ENCODE measurements around the gene AK5.

The AK5 gene

GRCh38 chr1:77279929-77280328 lies 1.9 kb upstream of the AK5 start:
- ATAC-seq: no peak
- no peak for TF ChIP-seq GLIS3 (CRISPR knock-in tag; IDR thresholded peaks at IDR 0.05)
- no peak for TF ChIP-seq ZC3H10 (CRISPR knock-in tag; IDR thresholded peaks at IDR 0.05)
- TF ChIP-seq ZFP30 (CRISPR knock-in tag; IDR thresholded peaks at IDR 0.05): no peak
- TF ChIP-seq, protein P1, sequence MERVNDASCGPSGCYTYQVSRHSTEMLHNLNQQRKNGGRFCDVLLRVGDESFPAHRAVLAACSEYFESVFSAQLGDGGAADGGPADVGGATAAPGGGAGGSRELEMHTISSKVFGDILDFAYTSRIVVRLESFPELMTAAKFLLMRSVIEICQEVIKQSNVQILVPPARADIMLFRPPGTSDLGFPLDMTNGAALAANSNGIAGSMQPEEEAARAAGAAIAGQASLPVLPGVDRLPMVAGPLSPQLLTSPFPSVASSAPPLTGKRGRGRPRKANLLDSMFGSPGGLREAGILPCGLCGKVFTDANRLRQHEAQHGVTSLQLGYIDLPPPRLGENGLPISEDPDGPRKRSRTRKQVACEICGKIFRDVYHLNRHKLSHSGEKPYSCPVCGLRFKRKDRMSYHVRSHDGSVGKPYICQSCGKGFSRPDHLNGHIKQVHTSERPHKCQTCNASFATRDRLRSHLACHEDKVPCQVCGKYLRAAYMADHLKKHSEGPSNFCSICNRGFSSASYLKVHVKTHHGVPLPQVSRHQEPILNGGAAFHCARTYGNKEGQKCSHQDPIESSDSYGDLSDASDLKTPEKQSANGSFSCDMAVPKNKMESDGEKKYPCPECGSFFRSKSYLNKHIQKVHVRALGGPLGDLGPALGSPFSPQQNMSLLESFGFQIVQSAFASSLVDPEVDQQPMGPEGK (CRISPR knock-in tag; IDR thresholded peaks at IDR 0.05; ENCODE audit: borderline replicate concordance): no peak
- TF ChIP-seq ARNTL (CRISPR knock-in tag; IDR thresholded peaks at IDR 0.05; ENCODE audit: borderline replicate concordance, low read depth): no peak
- TF ChIP-seq CREB5 (CRISPR knock-in tag; IDR thresholded peaks at IDR 0.05; ENCODE audit: low read depth): no peak
- no peak for TF ChIP-seq ZFP3 (CRISPR knock-in tag; IDR thresholded peaks at IDR 0.05)
- TF ChIP-seq, protein P2, sequence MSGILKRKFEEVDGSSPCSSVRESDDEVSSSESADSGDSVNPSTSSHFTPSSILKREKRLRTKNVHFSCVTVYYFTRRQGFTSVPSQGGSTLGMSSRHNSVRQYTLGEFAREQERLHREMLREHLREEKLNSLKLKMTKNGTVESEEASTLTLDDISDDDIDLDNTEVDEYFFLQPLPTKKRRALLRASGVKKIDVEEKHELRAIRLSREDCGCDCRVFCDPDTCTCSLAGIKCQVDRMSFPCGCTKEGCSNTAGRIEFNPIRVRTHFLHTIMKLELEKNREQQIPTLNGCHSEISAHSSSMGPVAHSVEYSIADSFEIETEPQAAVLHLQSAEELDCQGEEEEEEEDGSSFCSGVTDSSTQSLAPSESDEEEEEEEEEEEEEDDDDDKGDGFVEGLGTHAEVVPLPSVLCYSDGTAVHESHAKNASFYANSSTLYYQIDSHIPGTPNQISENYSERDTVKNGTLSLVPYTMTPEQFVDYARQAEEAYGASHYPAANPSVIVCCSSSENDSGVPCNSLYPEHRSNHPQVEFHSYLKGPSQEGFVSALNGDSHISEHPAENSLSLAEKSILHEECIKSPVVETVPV (CRISPR knock-in tag; IDR thresholded peaks at IDR 0.05): no peak
- no peak for TF ChIP-seq OSR1 (CRISPR knock-in tag; IDR thresholded peaks at IDR 0.05)
- no peak for TF ChIP-seq CSDC2 (CRISPR knock-in tag; IDR thresholded peaks at IDR 0.05)
- no peak for TF ChIP-seq ZNF565 (CRISPR knock-in tag; conservative IDR thresholded peaks at IDR 0.05; ENCODE audit: low read depth)
- no peak for TF ChIP-seq SNAI2 (CRISPR knock-in tag; IDR thresholded peaks at IDR 0.05)
- no peak for TF ChIP-seq ISL1 (CRISPR knock-in tag; IDR thresholded peaks at IDR 0.05)
- TF ChIP-seq ZNF8 (CRISPR knock-in tag; IDR thresholded peaks at IDR 0.05): no peak
- no peak for TF ChIP-seq TOX (CRISPR knock-in tag; IDR thresholded peaks at IDR 0.05; ENCODE audit: borderline replicate concordance)
- TF ChIP-seq ZNF70 (CRISPR knock-in tag; IDR thresholded peaks at IDR 0.05): no peak

DNA sequence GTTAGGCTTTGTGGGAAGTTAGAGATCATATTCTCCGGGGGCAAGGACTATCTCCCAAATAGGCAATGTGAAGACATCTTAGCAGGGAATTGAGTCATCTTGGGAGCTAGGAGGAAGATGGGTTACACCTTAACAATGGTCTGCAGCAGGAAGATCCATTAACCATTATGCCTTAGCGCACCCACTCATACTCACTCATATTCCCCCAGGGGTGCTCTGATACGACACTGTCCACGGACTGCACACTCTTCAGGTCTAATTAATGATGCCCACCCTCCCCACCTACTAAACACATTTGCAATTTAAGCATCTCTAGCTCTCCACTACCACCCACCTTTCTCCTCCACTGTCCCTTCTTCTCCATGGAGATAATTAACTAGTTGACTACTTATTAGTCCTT lies 857 bp upstream of the AK5 start:
- TF ChIP-seq ZFP3 (CRISPR knock-in tag; IDR thresholded peaks at IDR 0.05): no peak
- no peak for TF ChIP-seq ZFP30 (CRISPR knock-in tag; IDR thresholded peaks at IDR 0.05)
- no peak for TF ChIP-seq RARB (CRISPR knock-in tag; IDR thresholded peaks at IDR 0.05)
- no peak for TF ChIP-seq ZNF565 (CRISPR knock-in tag; conservative IDR thresholded peaks at IDR 0.05; ENCODE audit: low read depth)
- TF ChIP-seq BACH2 (CRISPR knock-in tag; IDR thresholded peaks at IDR 0.05; ENCODE audit: borderline replicate concordance): no peak
- TF ChIP-seq, protein P1 (CRISPR knock-in tag; IDR thresholded peaks at IDR 0.05; ENCODE audit: borderline replicate concordance): no peak
- TF ChIP-seq ZNF8 (CRISPR knock-in tag; IDR thresholded peaks at IDR 0.05): no peak
- TF ChIP-seq TSHZ2 (CRISPR knock-in tag; IDR thresholded peaks at IDR 0.05): no peak
- no peak for TF ChIP-seq GLIS3 (CRISPR knock-in tag; IDR thresholded peaks at IDR 0.05)
- no peak for TF ChIP-seq ZNF70 (CRISPR knock-in tag; IDR thresholded peaks at IDR 0.05)
- TF ChIP-seq TCF4 (CRISPR knock-in tag; IDR thresholded peaks at IDR 0.05; ENCODE audit: borderline replicate concordance): no peak
- TF ChIP-seq SNAI2 (CRISPR knock-in tag; IDR thresholded peaks at IDR 0.05): no peak
- no peak for TF ChIP-seq TOX (CRISPR knock-in tag; IDR thresholded peaks at IDR 0.05; ENCODE audit: borderline replicate concordance)
- TF ChIP-seq ESRRG (CRISPR knock-in tag; IDR thresholded peaks at IDR 0.05): no peak
- no peak for TF ChIP-seq ZC3H10 (CRISPR knock-in tag; IDR thresholded peaks at IDR 0.05)
- TF ChIP-seq, protein P3, sequence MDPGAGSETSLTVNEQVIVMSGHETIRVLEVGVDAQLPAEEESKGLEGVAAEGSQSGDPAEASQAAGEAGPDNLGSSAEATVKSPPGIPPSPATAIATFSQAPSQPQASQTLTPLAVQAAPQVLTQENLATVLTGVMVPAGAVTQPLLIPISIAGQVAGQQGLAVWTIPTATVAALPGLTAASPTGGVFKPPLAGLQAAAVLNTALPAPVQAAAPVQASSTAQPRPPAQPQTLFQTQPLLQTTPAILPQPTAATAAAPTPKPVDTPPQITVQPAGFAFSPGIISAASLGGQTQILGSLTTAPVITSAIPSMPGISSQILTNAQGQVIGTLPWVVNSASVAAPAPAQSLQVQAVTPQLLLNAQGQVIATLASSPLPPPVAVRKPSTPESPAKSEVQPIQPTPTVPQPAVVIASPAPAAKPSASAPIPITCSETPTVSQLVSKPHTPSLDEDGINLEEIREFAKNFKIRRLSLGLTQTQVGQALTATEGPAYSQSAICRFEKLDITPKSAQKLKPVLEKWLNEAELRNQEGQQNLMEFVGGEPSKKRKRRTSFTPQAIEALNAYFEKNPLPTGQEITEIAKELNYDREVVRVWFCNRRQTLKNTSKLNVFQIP (CRISPR knock-in tag; IDR thresholded peaks at IDR 0.05; ENCODE audit: borderline replicate concordance, low read depth): no peak
- no peak for TF ChIP-seq ISL1 (CRISPR knock-in tag; IDR thresholded peaks at IDR 0.05)
- TF ChIP-seq, protein P2 (CRISPR knock-in tag; IDR thresholded peaks at IDR 0.05): no peak
- TF ChIP-seq OSR1 (CRISPR knock-in tag; IDR thresholded peaks at IDR 0.05): no peak
- TF ChIP-seq CREB5 (CRISPR knock-in tag; IDR thresholded peaks at IDR 0.05; ENCODE audit: low read depth): no peak
- no peak for ATAC-seq

Data from SK-N-SH treated with all-trans-retinoic acid at 6 μM for 48 hours (cell line).